HepG2 (cell line): Measurements from ENCODE around the gene CCDC150. TPM values are rescaled to one million over a fixed set of nuclear protein-coding genes. Genes with fewer than 3 reads are reported as not detected.

Source experiments
- ARID3A ChIP-seq: IDR thresholded peaks from 2 replicates; pipeline ENCODE4 v1.6.1; 2012; ENCODE audit warnings: low read depth, low read length, improper control_type of control experiment
- ATF5 ChIP-seq: sonication (generic); formaldehyde crosslinking; IDR thresholded peaks from 2 replicates; pipeline ENCODE4 v1.4.0; 2020; ENCODE audit warnings: mild to moderate bottlenecking, low read depth, missing genetic modification reagents
- DDIT3 ChIP-seq: sonication (generic); formaldehyde crosslinking; IDR thresholded peaks from 2 replicates; pipeline ENCODE4 v1.4.0; 2020; ENCODE audit warnings: mild to moderate bottlenecking, missing genetic modification reagents
- HNF1A ChIP-seq, 2 experiments: sonication (generic) in 1 of 2; formaldehyde crosslinking in 1 of 2; IDR thresholded peaks; 2 replicates each; pipeline versions ENCODE4 v1.4.0 to v1.6.1; 2016 to 2020; ENCODE audit warnings: borderline replicate concordance in 1 of 2, low read depth in 1 of 2, mild to moderate bottlenecking in 1 of 2, missing genetic modification reagents in 1 of 2
- KMT2A ChIP-seq: sonication (generic); formaldehyde crosslinking; IDR thresholded peaks from 2 replicates; pipeline ENCODE4 v1.4.0; 2020; ENCODE audit warnings: missing genetic modification reagents
- MLXIP ChIP-seq: sonication (generic); formaldehyde crosslinking; IDR thresholded peaks from 2 replicates; pipeline ENCODE4 v1.9.0; 2021; ENCODE audit warnings: missing genetic modification reagents, borderline replicate concordance
- RAD21 ChIP-seq: fragments of 450-650 bp; formaldehyde crosslinking; IDR thresholded peaks from 2 replicates; pipeline ENCODE4 v1.5.0; 2020; ENCODE audit warnings: mild to moderate bottlenecking
- TBP ChIP-seq: sonication (generic); formaldehyde crosslinking; IDR thresholded peaks from 2 replicates; pipeline ENCODE4 v1.5.0; 2020; ENCODE audit warnings: missing genetic modification reagents
- USF2 ChIP-seq, 2 experiments: sonication (generic) in 1 of 2; formaldehyde crosslinking in 1 of 2; IDR thresholded peaks; 2 replicates each; pipeline versions ENCODE4 v1.5.1 to v1.6.1; 2011 to 2020; ENCODE audit warnings: borderline replicate concordance in 1 of 2, low read depth in 1 of 2, low read length in 1 of 2, mild to moderate bottlenecking in 1 of 2, missing genetic modification reagents in 1 of 2, moderate library complexity in 1 of 2
- ZFP36L2 ChIP-seq: sonication (generic); formaldehyde crosslinking; IDR thresholded peaks from 2 replicates; pipeline ENCODE4 v1.4.0; 2020; ENCODE audit warnings: missing genetic modification reagents
- ZNF768 ChIP-seq: sonication (generic); formaldehyde crosslinking; IDR thresholded peaks from 2 replicates; pipeline ENCODE4 v1.4.0; 2020; ENCODE audit warnings: missing genetic modification reagents
- polyA plus RNA-seq, 8 experiments: library from polyadenylated mRNA; depleted of rRNA in 3 of 8; stranded (reverse) in 7 of 8; unstranded in 1 of 8; fragments of >200 nt; fragmentation: Illumina TruSeq in 4 of 8; extraction: Trizol in 4 of 8; gene quantifications; 2 replicates each; pipeline versions ENCODE4 v1.2.1 to v1.2.3, GENCODE V29; 2011 to 2016; ENCODE audit warnings: low read depth in 4 of 8, missing spikeins in 1 of 8, mixed read lengths in 1 of 8; ENCODE audit not compliant: insufficient read depth in 1 of 8
- total RNA-seq, 5 experiments: library from RNA; depleted of rRNA; stranded (reverse); fragments of >200 nt; fragmentation: Illumina TruSeq; extraction: Trizol; gene quantifications; 2 replicates each; pipeline ENCODE4 v1.2.3, GENCODE V29; 2016; ENCODE audit warnings: low read depth in 1 of 5

Gene CCDC150
- total and polyA plus RNA-seq, 2 of the 13 experiments (the other 11 are each of a cell fraction or from before 2014, with no cell fraction given), result 14.9 to 32.6 TPM

GRCh38 chr2:196592911-196593881 lies 46.3 kb upstream of the CCDC150 start, which contains the start of gene HECW2 (continued):
- TF ChIP-seq HNF1A (IDR thresholded peaks at IDR 0.05; ENCODE audit: low read depth) (no peak), HNF1A (CRISPR knock-in tag; IDR thresholded peaks at IDR 0.05; ENCODE audit: borderline replicate concordance) (no peak), ZFP36L2 (CRISPR knock-in tag) (no peak), DDIT3 (no peak), KMT2A (CRISPR knock-in tag) (no peak), MLXIP (CRISPR knock-in tag) (no peak), ARID3A (no peak), ZNF768 (CRISPR knock-in tag) (peak; percentile 51; the same call in 1 of the 2 replicates), RAD21 (no peak; the same call in 1 of the 2 replicates), ATF5 (CRISPR knock-in tag) (no peak), USF2 (IDR thresholded peaks at IDR 0.05; ENCODE audit: low read depth, low read length) (no peak), USF2 (CRISPR knock-in tag; IDR thresholded peaks at IDR 0.05; ENCODE audit: borderline replicate concordance) (no peak), TBP (CRISPR knock-in tag) (no peak)
